Epithelial cell of esophagus (primary cell): Measurements from ENCODE around the gene DUSP16.

Experiments
- DNase-seq: peaks from one replicate; pipeline ENCODE4 v3.0.0; 2010; ENCODE audit warnings: low read depth
- H3K4me3 ChIP-seq: 2 replicates; pipeline ENCODE4 v1.5.1; 2011; ENCODE audit warnings: mild to moderate bottlenecking, low read length, control low read depth
- CTCF ChIP-seq: IDR thresholded peaks from 2 replicates; pipeline ENCODE4 v1.5.1; 2011; ENCODE audit warnings: low read depth, mild to moderate bottlenecking, low read length, control low read depth, inconsistent platforms; ENCODE audit not compliant: insufficient read depth; ENCODE audit errors: missing control alignments

Gene DUSP16

GRCh38 chr12:12495536-12495935 lies 67.1 kb downstream of the DUSP16 start:
- DNase-seq, result no peak
- no peak for TF ChIP-seq CTCF

GRCh38 chr12:12492547-12492946 lies 70.1 kb downstream of the DUSP16 start:
- TF ChIP-seq CTCF, result no peak
- no peak for DNase-seq
- H3K4me3 ChIP-seq, result no peak overlapping the region

More at GRCh38 chr12:12495536-12495935, 67.1 kb downstream of the DUSP16 start:
- H3K4me3 ChIP-seq, result no peak overlapping the region

- DNase-seq, result no peak
- H3K4me3 ChIP-seq, result no peak overlapping the region
- no peak for TF ChIP-seq CTCF
Measured at GRCh38 chr12:12491606-12492005, 71.1 kb downstream of the DUSP16 start.

- no peak for DNase-seq
- no peak for TF ChIP-seq CTCF
- H3K4me3 ChIP-seq, result no peak overlapping the region
Measured at GRCh38 chr12:12488823-12489550, 73.7 kb downstream of the DUSP16 start.

- no peak for TF ChIP-seq CTCF
- DNase-seq, result no peak
- H3K4me3 ChIP-seq, result no peak overlapping the region
Measured at GRCh38 chr12:12488296-12488695, 74.4 kb downstream of the DUSP16 start.

GRCh38 chr12:12487490-12487889 lies 75.2 kb downstream of the DUSP16 start:
- no peak for DNase-seq
- no peak for TF ChIP-seq CTCF
- no peak overlapping the region for H3K4me3 ChIP-seq

GRCh38 chr12:12486661-12487240 lies 75.9 kb downstream of the DUSP16 start:
- no peak for TF ChIP-seq CTCF
- no peak for DNase-seq
- no peak overlapping the region for H3K4me3 ChIP-seq
